ENCODE measurements around the gene RASAL2. TPM values are rescaled to one million over a fixed set of nuclear protein-coding genes. Genes with fewer than 3 reads are reported as not detected.

Gene RASAL2
- total RNA-seq, 1 donor from 2014 or later: 7.7 TPM

- TF ChIP-seq CTCF (conservative IDR thresholded peaks at IDR 0.05; ENCODE audit: low read depth, low read length): no peak
- H3K4me3 ChIP-seq (ENCODE audit: low read depth, low read length): no peak overlapping the region
- DNase-seq (ENCODE audit: low read depth): no peak
Observed at GRCh38 chr1:178275049-178275448, 181.1 kb downstream of the RASAL2 start.

- no peak overlapping the region for H3K4me3 ChIP-seq (ENCODE audit: low read depth, low read length)
- no peak for DNase-seq (ENCODE audit: low read depth)
- no peak for TF ChIP-seq CTCF (conservative IDR thresholded peaks at IDR 0.05; ENCODE audit: low read depth, low read length)
Observed at GRCh38 chr1:178275553-178275952, 181.6 kb downstream of the RASAL2 start.

DNA sequence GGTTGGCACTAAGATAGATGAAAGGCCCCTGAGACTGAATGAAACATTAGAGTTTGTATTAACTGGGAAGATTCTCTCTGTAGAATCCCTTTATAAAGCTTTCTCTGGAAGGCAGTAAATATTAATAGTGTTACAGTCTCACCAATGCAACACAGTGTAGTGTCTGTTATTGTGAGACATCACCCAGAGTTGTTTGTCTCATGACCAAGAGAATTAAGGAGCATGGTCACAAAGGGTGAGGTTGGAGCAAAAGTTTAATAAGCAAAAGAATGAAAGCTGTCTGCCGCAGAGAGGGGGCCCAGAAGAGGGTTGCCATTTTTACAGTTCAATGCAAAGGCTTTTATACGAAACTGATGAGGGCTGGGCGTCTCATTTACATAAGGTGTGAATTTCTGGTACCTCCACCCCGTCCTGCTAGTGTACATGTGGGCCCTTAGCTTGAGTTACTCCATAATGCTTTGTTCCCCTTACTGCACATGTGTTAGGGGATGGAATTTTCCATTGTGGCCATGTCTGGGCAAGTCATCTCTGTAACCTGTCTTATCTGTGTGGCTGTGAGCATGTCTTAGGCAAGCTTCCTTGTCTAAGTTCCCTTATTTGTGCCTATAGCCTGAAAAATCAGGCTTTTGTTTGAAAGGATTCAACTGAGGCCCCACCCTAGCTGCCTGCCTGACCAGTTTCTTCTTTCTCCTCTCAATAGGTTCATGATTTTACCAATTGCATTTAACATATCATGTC, 184.1 kb downstream of the RASAL2 start:
- DNase-seq (ENCODE audit: low read depth): no peak
- H3K4me3 ChIP-seq (ENCODE audit: low read depth, low read length): no peak overlapping the region
- TF ChIP-seq CTCF (conservative IDR thresholded peaks at IDR 0.05; ENCODE audit: low read depth, low read length): no peak

GRCh38 chr1:178278916-178279686, 185.2 kb downstream of the RASAL2 start:
- DNase-seq (ENCODE audit: low read depth): no peak
- no peak for TF ChIP-seq CTCF (conservative IDR thresholded peaks at IDR 0.05; ENCODE audit: low read depth, low read length)
- no peak overlapping the region for H3K4me3 ChIP-seq (ENCODE audit: low read depth, low read length)

DNA sequence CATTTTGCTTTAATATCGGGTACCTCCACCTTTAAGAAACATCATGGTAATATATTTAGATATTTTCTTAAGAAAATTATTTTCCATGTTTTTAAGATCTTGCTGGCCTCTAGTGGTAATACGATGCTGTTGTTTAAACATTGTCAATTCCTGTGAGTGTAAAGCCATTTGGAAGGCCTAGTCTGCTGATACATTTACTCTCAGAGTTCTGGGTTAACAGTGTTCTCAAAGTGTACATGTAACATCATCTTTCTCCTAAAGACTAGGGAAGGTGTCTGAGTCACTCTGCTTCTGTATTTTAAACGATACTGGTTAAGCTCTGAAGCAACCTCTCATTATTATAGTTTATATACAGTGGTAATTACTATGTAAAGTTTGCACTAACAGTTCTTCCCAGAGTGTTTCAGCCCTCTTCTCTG, 189.1 kb downstream of the RASAL2 start:
- TF ChIP-seq CTCF (conservative IDR thresholded peaks at IDR 0.05; ENCODE audit: low read depth, low read length): peak; percentile 64
- no peak overlapping the region for H3K4me3 ChIP-seq (ENCODE audit: low read depth, low read length)
- no peak for DNase-seq (ENCODE audit: low read depth)

- no peak for DNase-seq (ENCODE audit: low read depth)
- H3K4me3 ChIP-seq (ENCODE audit: low read depth, low read length): no peak overlapping the region
- TF ChIP-seq CTCF (conservative IDR thresholded peaks at IDR 0.05; ENCODE audit: low read depth, low read length): no peak
Observed at GRCh38 chr1:178283409-178283808, 189.5 kb downstream of the RASAL2 start.

Measured in epithelial cell of proximal tubule (primary cell).